NCI-H2227 (cell line): ENCODE measurements around the gene LTBP1.
A peak's percentile ranks its signal among the peaks of the same experiment; 100 is the strongest.

Experiments
- DNase-seq: peaks from one replicate; lab custom pipeline; 2025; ENCODE audit not compliant: unreplicated experiment; lab: John Stamatoyannopoulos, UW

LTBP1 gene

GRCh38 chr2:33005057-33005456, 58.3 kb downstream of the LTBP1 start:
- no peak for DNase-seq

DNA sequence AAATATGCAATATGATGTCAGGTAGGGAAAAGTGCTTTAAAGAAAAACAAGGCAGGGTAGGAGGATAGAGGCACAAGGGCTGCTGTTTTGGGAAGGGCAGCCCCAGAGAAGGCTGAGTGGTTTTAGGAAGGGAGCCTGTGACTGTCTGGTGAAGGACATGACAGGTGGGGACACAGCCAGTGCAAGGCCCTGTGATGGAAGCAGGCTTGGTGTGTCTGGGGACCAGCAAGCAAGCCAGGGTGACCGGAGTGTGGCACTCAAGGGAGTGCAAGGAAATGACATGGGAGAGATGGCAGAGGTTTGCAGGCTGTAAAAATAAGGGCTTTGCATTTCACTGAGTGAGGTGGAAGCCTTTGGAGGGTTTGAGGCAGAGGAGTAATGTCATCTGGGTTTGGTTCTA, 62.0 kb downstream of the LTBP1 start:
- no peak for DNase-seq

DNA sequence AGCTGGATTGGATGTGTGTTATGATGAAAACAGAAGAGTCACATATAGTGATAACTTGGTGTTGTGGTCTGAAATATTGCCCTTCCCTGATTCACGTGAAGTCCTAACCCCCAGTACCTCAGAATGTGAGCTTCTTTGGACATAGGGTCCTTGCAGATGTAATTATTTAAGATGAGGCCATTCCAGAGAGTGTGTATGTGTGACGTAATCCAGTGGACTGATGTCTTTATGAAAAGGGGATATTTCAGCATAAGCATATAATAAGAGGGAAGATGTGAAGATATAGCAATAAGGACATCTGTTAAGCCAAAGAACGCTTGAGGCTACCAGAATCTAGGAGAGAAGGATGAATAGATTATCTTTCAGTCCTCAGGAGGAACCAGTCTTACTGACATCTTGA, 62.5 kb downstream of the LTBP1 start:
- no peak for DNase-seq

GRCh38 chr2:33011373-33011772, 64.6 kb downstream of the LTBP1 start:
- DNase-seq: no peak

DNA sequence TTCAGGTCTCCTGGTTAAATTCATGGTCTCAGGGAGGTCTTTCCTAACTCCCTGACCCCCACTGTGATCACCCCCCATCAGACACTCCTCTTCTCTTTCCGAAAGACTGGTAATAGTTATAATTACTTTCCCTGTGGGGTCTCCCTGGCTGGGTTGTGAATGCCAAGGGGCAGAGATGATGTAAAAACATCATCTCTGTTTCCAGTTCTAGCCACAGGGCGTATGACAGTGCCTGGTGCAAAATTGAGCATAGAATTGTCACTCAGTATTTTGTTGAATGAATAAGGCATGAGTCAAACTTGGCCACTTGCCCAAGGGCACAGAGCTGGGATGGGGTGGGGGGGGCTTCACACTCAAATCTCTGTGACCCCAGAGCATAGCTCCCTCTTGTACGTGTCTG, 65.2 kb downstream of the LTBP1 start:
- DNase-seq: peak; percentile 35

DNA sequence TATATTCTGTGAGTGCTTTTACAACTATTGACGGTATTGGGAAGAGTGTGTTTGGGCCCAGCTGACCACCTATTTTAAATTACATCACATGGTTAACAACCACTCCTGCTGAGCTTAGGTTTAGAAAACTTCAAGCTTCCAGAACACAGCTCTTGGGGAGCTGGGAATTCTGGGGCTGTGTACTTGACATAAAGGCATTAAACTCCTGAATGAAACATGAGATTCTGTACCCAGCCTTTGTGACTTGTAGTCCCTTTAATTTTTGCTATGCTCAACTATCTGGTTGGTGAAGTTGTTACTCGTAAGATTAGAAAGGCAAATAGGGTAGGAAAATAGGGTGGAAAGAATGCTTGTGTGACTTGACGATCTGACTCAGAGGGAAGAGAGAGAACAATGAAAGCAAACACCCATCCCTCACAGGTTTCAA, 66.9 kb downstream of the LTBP1 start:
- no peak for DNase-seq

DNA sequence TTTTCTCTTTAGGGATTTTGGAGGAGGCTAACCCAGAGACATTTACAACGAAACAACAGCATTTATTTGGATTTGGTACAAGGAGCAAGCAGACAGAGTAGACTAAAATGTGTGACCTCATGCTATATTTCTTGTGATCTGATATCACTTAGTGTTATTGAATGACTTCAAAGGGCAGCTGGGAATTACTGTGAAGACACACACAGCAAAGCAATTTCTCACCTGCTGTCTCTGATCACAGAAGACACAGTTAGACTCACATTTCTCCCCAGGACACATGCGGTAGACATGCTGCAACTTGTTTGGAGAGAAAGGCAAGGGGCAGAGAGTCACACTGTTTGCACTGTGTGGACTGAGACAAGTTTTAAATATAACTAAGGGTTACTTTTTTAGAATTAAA, 67.5 kb downstream of the LTBP1 start:
- no peak for DNase-seq

DNA sequence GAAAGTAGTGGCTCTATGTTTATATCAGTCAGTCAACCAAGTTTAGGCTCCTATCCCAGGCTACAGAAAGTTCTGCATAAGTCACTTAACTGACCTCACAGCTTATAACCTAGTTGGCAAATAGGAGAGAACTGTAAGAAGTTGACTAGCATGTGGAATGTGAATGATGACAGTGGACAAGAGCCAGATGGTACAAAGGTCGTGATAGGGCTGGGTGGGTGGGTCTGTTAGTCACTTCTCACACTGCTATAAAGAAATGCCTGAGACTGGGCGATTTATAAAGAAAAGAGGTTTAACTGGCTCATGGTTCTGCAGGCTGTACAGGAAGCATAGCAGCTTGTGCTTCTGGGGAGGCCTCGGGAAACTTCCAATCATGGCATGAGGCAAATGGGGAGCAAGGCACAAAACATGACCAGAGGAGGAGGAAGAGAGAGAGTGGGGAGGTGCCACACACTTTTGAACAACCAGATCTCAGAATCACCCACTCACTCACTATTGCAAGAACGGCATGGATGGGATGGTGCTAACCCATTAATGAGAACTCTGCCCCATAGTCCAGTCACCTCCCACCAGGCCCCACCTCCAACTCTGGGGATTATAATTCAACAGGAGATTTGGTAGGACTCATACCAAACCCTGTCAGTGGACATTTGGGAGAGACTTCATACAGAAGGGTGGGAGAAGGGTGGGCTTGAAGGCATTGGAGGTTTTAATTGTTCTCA, 68.8 kb downstream of the LTBP1 start:
- DNase-seq: no peak

GRCh38 chr2:33018271-33018670, 71.5 kb downstream of the LTBP1 start:
- DNase-seq: no peak

DNA sequence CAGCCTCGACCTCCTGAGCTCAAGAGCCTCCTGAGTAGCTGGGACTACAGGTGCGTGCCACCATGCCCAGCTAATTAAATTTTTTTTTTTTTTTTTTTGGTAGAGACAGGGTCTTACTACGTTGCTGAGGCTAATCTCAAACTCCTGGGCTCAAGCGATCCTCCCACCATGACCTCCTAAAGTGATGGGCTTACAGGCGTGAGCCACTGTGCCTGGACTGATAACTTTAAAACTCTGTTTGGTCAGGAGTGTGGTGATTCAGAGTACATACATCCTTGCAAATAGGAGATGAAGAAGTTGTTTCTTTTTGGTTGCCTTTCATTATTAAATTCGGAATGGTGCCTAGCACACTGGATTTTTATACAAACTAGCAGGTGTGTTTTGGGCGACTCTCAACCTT, 73.0 kb downstream of the LTBP1 start:
- no peak for DNase-seq

DNA sequence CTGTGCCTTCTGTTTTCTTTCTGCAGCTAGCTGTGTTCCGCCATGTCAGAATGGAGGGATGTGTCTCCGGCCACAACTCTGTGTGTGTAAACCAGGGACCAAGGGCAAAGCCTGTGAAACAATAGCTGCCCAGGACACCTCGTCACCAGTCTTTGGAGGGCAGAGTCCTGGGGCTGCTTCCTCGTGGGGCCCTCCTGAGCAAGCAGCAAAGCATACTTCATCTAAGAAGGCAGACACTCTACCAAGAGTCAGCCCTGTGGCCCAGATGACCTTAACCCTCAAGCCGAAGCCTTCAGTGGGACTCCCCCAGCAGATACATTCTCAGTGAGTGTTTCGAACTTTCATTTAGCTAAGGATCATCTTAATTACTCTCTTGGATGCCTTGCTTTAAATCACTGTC, 74.1 kb downstream of the LTBP1 start:
- no peak for DNase-seq

DNA sequence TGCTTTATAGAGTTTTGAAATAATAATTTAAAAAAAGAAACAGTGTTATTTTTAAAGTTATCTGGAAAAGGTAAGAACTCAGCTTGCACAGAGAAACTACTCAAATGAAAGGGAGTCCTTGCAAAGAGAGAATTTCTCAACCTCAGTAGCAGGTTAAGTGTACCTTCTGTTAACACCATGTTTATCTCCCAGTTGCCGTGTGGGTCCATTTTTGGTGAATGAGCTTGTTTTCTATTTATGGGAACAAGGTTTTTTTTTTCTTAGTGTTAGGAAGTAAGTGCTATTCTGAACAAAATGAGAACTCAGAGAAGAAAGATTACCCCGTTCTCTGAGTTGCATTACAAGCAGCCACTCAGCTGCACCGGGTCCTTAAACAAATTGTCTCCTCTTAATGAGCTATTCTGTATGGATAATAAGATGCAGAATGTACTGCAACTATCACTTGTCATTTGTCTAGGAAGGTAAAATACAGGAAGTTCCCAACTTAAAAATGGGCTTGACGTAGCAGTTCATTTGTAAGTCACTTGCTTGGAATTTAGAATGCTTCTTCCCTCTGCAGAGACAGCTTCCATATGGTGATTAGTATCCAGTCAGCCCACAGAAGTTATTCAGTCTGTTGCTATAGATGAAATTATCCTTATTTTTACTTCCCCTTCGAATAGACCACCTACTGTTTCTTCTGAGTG, 74.9 kb downstream of the LTBP1 start:
- DNase-seq: no peak

- no peak for DNase-seq
Observed at GRCh38 chr2:33022395-33022985, 75.7 kb downstream of the LTBP1 start.

- no peak for DNase-seq
Observed at GRCh38 chr2:33022989-33023727, 76.4 kb downstream of the LTBP1 start.

DNA sequence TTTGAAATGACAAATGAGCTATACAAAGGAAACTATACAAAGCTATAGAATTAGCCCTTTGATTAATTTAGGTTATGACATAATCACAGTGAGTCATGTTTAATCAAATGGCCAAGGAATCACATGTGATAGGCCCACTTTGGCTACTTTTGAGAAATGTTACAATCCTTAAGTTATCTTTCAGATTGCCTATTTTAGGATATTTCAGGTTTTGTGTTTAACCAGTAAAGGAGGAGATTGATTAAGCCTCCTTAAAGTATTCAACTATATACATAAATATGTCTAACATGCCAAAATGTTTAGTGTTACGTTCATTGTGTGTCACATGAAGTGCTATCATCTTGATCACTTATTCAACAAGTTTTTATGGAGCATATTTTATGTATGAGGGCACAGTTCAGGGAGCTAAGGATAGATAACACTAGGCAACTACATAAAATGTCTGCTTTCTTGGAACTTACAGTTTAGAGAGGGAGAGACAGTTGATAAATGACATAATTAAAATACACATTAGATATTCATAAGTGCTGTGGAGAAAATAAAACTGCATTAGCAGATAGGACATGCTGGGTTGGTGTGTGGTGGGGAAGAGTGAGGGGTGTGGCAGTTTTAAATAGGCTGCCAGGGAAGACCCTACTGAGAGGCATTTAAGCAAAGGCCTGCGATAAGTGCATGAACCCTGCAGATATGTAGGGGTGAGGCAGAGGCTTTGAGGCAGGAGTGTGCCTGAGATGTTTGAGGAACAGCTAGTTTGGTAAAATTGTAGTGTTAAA, 77.2 kb downstream of the LTBP1 start:
- DNase-seq: no peak

DNA sequence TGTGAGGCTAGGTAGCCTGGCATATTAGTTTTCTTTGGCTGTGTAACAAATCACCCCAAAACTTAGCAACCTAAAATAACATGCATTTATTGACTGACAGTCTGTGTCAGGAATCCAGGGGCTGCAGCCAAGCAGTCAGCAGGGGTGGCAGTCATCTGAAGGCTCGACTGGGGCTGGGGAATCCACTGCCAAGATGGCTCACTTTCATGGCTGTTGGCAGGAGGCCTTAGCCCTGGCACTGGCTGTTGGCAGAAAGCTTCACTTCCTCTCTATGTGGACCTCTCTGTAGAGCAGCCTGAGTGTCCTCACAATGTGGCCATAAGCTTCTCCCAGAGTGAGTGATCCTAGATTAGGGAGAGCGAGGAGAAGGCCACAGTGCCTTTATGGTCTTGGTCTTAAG, 78.0 kb downstream of the LTBP1 start:
- DNase-seq: no peak

GRCh38 chr2:33029459-33029858, 82.7 kb downstream of the LTBP1 start:
- DNase-seq: no peak

DNA sequence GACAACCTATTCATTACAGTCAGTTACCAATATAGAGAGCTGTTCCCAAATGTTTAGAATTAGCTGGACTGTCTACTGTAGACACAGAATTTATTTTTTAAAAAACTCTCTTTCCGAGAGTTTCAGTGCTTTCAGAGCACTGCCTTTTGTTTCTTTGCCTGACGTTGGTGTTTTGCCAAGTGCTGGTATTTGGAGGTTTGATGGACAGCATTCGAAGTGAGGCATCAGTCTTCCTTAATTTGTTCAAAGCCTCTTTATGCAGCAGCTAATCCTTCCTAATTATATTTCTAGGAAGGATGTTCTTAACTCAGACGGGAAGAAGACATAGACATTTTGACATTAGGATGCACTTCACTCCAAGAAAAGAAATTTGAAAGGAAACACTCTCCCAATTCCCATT, 83.2 kb downstream of the LTBP1 start:
- DNase-seq: no peak

GRCh38 chr2:33030326-33030725, 83.6 kb downstream of the LTBP1 start:
- DNase-seq: no peak

GRCh38 chr2:33032245-33032644, 85.5 kb downstream of the LTBP1 start:
- DNase-seq: no peak

GRCh38 chr2:33033606-33034081, 86.9 kb downstream of the LTBP1 start:
- DNase-seq: peak; percentile 69
